ELR (cell line): Measurements from ENCODE around the gene IL1RL1.
"Not testable (repeated sequence)": the region's sequence is repeated elsewhere in the genome, so short reads cannot be mapped to it uniquely, and the experiment has no call there.

Experiments used
- DNase-seq: peaks from one replicate; pipeline ENCODE4 v3.0.0-alpha.2; 2015; ENCODE audit warnings: low read depth

IL1RL1 gene

GRCh38 chr2:102294802-102295489 is 16.4 kb upstream of the IL1RL1 start:
- peak; percentile 61 for DNase-seq

GRCh38 chr2:102295566-102295965 is 15.8 kb upstream of the IL1RL1 start:
- no peak for DNase-seq

GRCh38 chr2:102296449-102296848 is 14.9 kb upstream of the IL1RL1 start:
- DNase-seq: no peak

- DNase-seq: no peak
These were observed 13.5 kb upstream of the IL1RL1 start for GRCh38 chr2:102297891-102298290.

- DNase-seq: peak; percentile 55
These were observed 9.4 kb upstream of the IL1RL1 start for GRCh38 chr2:102301867-102302362.

GRCh38 chr2:102302458-102302857 is 8.9 kb upstream of the IL1RL1 start:
- no peak for DNase-seq

GRCh38 chr2:102303589-102303988 is 7.8 kb upstream of the IL1RL1 start:
- no peak for DNase-seq

DNA sequence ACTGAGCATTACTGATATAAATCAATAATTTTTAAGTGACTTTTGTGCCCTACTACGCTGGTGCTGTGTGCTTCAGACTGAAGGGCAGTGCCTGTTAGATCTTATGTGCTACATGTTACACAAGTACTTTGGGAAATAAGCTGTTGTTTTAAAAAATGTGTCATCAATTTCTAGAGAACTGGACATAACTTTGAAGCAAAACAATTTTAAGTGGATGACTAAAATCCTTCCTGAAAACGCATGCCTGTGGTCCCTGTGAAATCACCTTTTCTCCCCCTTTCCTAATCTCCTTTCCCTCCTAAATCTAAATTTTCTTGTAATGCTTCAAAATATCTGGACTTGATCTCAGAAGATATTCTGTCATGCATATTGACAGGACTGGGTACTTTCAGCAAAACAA is 7.1 kb upstream of the IL1RL1 start:
- peak; percentile 43 for DNase-seq

DNA sequence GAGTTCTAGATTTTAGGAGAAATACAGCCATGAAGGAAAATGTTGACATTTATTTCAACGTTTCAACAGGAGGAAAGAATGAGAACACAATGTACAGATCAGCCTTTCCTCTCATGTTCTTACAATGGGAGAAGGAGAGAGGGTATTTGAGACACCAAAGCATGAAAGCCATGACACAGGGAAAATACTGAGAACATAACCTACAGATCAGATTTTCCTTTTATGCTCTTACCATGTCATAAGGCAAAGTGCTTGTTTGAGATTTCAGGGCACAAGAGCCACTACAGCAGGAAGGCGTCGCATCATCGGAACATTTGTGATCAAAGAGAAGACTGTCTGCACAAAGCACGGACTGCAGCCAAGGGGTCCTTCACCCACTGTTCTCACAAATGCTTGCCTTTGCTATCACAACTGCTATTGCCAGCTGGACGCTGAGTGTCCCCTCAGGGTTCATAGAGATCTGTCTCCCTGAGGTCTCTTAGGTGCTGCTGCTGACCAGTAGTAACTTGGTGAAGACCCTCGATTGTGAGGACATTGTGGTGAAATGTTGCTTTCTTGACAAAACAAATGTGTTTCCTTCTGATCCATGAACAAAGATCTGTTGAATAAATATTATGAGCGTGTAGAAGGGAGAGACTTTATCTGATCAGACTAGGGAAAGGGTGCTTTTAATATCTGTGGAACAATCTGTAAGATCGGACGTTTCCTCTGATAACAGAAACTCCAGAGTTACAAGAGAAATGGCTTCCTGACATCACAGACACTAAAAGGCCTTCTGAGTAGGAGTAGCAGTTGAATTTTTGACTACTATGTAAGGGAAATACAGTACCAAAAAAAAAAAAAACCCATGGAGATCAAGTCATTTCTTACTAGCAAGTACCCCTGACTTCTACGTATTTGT is 6.4 kb upstream of the IL1RL1 start:
- no peak for DNase-seq

GRCh38 chr2:102306125-102306524 is 5.2 kb upstream of the IL1RL1 start:
- DNase-seq: no peak

- DNase-seq: peak; percentile 91
These were observed 1.7 kb downstream of the IL1RL1 start for GRCh38 chr2:102313025-102313424.

DNA sequence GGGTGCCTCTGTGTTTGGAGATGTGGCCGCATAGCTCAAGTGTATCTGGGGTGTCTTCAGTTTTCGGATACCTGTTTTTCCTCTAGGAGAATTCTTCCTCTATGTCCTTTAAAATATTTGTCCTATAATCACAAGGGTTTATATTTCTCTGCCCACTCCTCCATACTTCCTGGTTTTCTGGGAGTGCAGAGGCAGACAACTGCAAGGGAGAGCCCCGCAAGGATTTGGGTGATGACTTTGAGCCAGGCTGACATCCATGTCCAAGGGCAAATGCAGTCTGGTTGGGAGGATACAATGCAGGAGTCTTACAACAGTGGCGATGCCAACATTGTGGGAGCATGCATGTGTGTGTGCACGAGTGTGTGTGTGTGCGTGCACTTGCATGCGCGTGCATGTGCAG is 2.1 kb downstream of the IL1RL1 start:
- DNase-seq: no peak

DNA sequence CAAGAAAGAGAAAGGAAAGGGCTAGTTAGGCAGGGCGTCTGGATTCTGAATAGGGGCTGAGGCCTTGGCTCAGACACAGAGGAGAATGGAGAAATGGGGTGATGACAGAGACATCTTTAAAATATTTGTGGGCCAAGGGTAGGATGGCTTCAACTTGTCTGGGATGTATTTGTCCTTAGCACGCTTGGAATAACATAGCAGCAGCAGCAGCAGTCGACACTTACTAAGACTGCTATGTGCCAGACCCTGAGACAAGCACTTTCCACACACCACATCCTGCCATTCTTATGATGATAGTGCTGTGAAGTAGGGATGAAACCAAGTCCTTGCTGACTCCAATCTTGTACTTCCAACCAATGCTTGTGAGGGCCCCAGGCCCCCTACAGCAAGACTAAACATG is 2.6 kb downstream of the IL1RL1 start:
- DNase-seq: no peak

GRCh38 chr2:102315921-102316320 is 4.6 kb downstream of the IL1RL1 start:
- no peak for DNase-seq

DNA sequence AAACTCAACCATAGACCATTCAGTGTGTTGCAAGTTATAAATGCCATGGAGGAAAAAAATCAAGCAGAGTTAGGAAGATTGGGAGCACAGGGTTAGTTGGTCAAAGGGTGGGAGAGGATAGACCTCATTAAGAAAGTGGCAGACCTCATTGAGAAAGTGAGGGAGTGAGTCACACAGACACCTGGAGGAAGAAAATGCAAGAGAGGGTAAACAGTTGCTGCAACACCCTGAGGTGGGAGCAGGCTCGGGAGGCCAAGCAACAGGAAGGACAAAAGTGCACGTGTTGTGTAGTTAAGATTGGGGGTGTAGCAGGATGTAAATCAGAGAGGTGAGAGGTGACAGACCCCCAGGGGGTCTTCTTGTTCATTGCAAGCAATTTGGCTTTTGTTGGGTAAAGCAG is 6.4 kb downstream of the IL1RL1 start:
- no peak for DNase-seq

- no peak for DNase-seq
These were observed 7.1 kb downstream of the IL1RL1 start for GRCh38 chr2:102318437-102318836.

- no peak for DNase-seq
These were observed 10.8 kb downstream of the IL1RL1 start for GRCh38 chr2:102321941-102322719.

GRCh38 chr2:102324914-102325313 is 13.6 kb downstream of the IL1RL1 start:
- DNase-seq: not testable (repeated sequence)

- peak; percentile 16 for DNase-seq
These were observed 20.1 kb downstream of the IL1RL1 start for GRCh38 chr2:102331311-102331980.

GRCh38 chr2:102334486-102334885 is 23.1 kb downstream of the IL1RL1 start:
- DNase-seq: peak; percentile 19

DNA sequence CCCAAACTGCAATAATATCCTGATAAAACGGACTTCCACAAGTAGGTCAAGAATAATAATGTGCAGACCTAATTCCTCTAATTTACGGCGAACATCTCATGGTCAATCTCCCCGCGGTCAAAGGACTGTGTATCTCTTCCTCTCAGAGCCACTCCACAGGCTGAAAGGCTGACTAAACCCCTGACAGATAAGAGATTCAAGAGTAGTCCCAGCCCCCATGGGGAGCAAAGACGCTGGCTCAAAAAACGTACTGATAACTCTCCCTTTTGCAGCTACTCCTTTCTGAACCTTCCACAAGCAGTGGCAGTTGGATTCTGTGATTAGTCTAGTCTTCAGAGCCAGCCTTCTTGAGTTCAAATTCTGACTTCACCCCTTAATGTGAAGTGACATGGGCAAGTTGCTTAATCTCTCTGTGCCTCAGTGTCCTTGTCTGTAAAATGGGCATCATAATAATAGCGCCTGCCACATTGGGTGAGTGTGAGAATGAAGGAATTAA is 24.6 kb downstream of the IL1RL1 start:
- no peak for DNase-seq

- DNase-seq: peak; percentile 51
These were observed 25.2 kb downstream of the IL1RL1 start for GRCh38 chr2:102336502-102336945.
